Thyroid gland (tissue), 4 donors: ENCODE measurements around the gene LSS.

Source experiments
- CTCF ChIP-seq, 6 experiments: fragments of 200-600 bp in 3 of 6; fragments of 450-650 bp in 3 of 6; sonication (generic) in 3 of 6; IDR thresholded peaks; one replicate each; pipeline ENCODE4 v1.5.1; 2016 to 2019; ENCODE audit warnings: antibody characterized with exemption in 6 of 6, mild to moderate bottlenecking in 2 of 6, inconsistent platforms in 1 of 6, moderate library complexity in 1 of 6
- POLR2A ChIP-seq, 2 donors: fragments of 450-650 bp; IDR thresholded peaks; one replicate each; pipeline ENCODE4 v1.6.1; 2017; ENCODE audit warnings: antibody characterized with exemption in 2 of 2, mild to moderate bottlenecking in 2 of 2, moderate library complexity in 1 of 2

GRCh38 chr21:46156378-46156645, 72.3 kb downstream of the LSS start:
- no peak for TF ChIP-seq CTCF (IDR thresholded peaks at IDR 0.05)
- TF ChIP-seq POLR2A (IDR thresholded peaks at IDR 0.05), result no peak
